Astrocyte (in vitro differentiated cells and primary cell): ENCODE results near the gene NKAIN1.

Experiments
- CTCF ChIP-seq: IDR thresholded peaks from 2 replicates; pipeline ENCODE4 v1.5.1; 2011; ENCODE audit warnings: low read depth, mild to moderate bottlenecking, inconsistent platforms, low read length, moderate library complexity; ENCODE audit not compliant: insufficient read depth
- EZH2 ChIP-seq: IDR thresholded peaks from 2 replicates; pipeline ENCODE4 v1.6.1; 2012; ENCODE audit warnings: mild to moderate bottlenecking, low read length, inconsistent platforms; ENCODE audit not compliant: insufficient read depth

DNA sequence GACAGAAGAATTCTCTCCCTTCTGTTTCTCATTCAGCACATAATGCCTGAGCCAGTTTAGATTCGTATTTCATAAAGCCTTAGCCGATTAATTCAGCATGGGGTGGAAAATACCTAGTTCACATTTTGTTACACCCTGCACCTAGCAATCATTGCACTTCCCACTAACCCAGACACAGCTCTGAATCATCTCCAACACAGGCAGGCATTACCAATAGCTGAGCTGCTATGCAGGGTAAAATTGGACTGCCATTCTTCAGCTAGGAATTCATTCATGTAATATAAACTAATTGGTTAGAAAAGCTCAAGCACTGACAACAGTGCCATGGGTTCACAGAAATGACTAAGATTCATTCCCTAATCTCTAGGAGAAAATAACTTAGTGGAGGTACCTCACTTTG lies 26.9 kb upstream of the NKAIN1 start:
- TF ChIP-seq EZH2 (no peak), CTCF (no peak)
